Dedifferentiated amniotic fluid mesenchymal stem cell (primary cell): Measurements from ENCODE around the gene VSX1.

Source experiments
- DNase-seq: peaks from one replicate; pipeline ENCODE4 v3.0.0-alpha.2; 2016; ENCODE audit errors: extremely low spot score

The VSX1 gene

GRCh38 chr20:25081730-25082497 is at the start of gene VSX1:
TSS of gene VSX1 (minus strand) at chr20:25082141. CDS start at chr20:25082096, 45 bp downstream.
- DNase-seq: no peak

GRCh38 chr20:25129908-25130307 is 48.0 kb upstream of the VSX1 start:
- DNase-seq: no peak

- DNase-seq: no peak
These were observed 47.5 kb upstream of the VSX1 start for GRCh38 chr20:25129428-25129827.

GRCh38 chr20:25128649-25129048 is 46.7 kb upstream of the VSX1 start:
- no peak for DNase-seq

GRCh38 chr20:25127761-25128537 is 46.0 kb upstream of the VSX1 start:
- DNase-seq: no peak

GRCh38 chr20:25126204-25127029 is 44.5 kb upstream of the VSX1 start:
- no peak for DNase-seq

GRCh38 chr20:25125636-25126035 is 43.7 kb upstream of the VSX1 start:
- no peak for DNase-seq

GRCh38 chr20:25120920-25121319 is 39.0 kb upstream of the VSX1 start:
- no peak for DNase-seq

GRCh38 chr20:25120457-25120856 is 38.5 kb upstream of the VSX1 start:
- DNase-seq: no peak

GRCh38 chr20:25118529-25118928 is 36.6 kb upstream of the VSX1 start:
- no peak for DNase-seq

GRCh38 chr20:25117990-25118389 is 36.0 kb upstream of the VSX1 start:
- no peak for DNase-seq

GRCh38 chr20:25116739-25117458 is 35.0 kb upstream of the VSX1 start:
- DNase-seq: no peak

GRCh38 chr20:25103526-25103925 is 21.6 kb upstream of the VSX1 start:
- no peak for DNase-seq

- no peak for DNase-seq
These were observed 19.0 kb upstream of the VSX1 start for GRCh38 chr20:25100914-25101313.

GRCh38 chr20:25099601-25100140 is 17.7 kb upstream of the VSX1 start:
- DNase-seq: no peak

- no peak for DNase-seq
These were observed 15.6 kb upstream of the VSX1 start for GRCh38 chr20:25097498-25097897.

GRCh38 chr20:25090492-25091429 is 8.8 kb upstream of the VSX1 start:
- DNase-seq: no peak

GRCh38 chr20:25089662-25090061 is 7.7 kb upstream of the VSX1 start:
- DNase-seq: no peak

GRCh38 chr20:25089096-25089495 is 7.2 kb upstream of the VSX1 start:
- no peak for DNase-seq

GRCh38 chr20:25088267-25088666 is 6.3 kb upstream of the VSX1 start:
- DNase-seq: no peak
